Measurements from ENCODE around the gene CRYGN.

GRCh38 chr7:151454305-151454704 lies 14.4 kb upstream of the CRYGN start:
- no peak for TF ChIP-seq CTCF (IDR thresholded peaks at IDR 0.05)
- no peak for TF ChIP-seq POLR2A (IDR thresholded peaks at IDR 0.05)
